ENCODE data around the gene UBA6.
"Not testable (repeated sequence)": the region's sequence is repeated elsewhere in the genome, so short reads cannot be mapped to it uniquely, and the experiment has no call there.

UBA6 gene

GRCh38 chr4:67660418-67660817 lies 40.5 kb downstream of the UBA6 start:
- H3K4me3 ChIP-seq (ENCODE audit: insufficient read length, low read depth) = no peak overlapping the region
- no peaks in the 10 kb centered on the region for H3K27me3 ChIP-seq (ENCODE audit: insufficient read depth, insufficient read length)
- TF ChIP-seq SUZ12 (IDR thresholded peaks at IDR 0.05; ENCODE audit: extremely low read depth, insufficient read depth, insufficient read length) = no peak
- no peak for TF ChIP-seq ZNF274 (IDR thresholded peaks at IDR 0.05; ENCODE audit: low read depth, low read length)
- TF ChIP-seq YY1 (IDR thresholded peaks at IDR 0.05; ENCODE audit: insufficient read depth, insufficient read length) = no peak
- peaks cover 20% of the 10 kb centered on the region; the same call in 1 of the 2 replicates for H3K9me3 ChIP-seq (ENCODE audit: insufficient read depth, low read length)
- H3K9ac ChIP-seq (ENCODE audit: insufficient read length, low read depth) = no peak overlapping the region
- H3K4me1 ChIP-seq (ENCODE audit: insufficient read depth, insufficient read length) = no peaks in the 10 kb centered on the region
- peaks cover 68% of the 10 kb centered on the region for H3K36me3 ChIP-seq (ENCODE audit: insufficient read depth, insufficient read length, low read length)
- no peak for DNase-seq (ENCODE audit: low read depth, low spot score)

GRCh38 chr4:67659065-67659464 lies 41.9 kb downstream of the UBA6 start:
- Histone ChIP-seq H3K36me3 (ENCODE audit: insufficient read depth, insufficient read length, low read length) (peaks cover 55% of the 10 kb centered on the region), H3K9me3 (ENCODE audit: insufficient read depth, low read length) (peaks cover 20% of the 10 kb centered on the region; the same call in 1 of the 2 replicates), H3K27me3 (ENCODE audit: insufficient read depth, insufficient read length) (no peaks in the 10 kb centered on the region), H3K9ac (ENCODE audit: insufficient read length, low read depth) (no peak overlapping the region), H3K4me1 (ENCODE audit: insufficient read depth, insufficient read length) (no peaks in the 10 kb centered on the region), H3K4me3 (ENCODE audit: insufficient read length, low read depth) (no peak overlapping the region)
- no peak for DNase-seq (ENCODE audit: low read depth, low spot score)
- TF ChIP-seq ZNF274 (IDR thresholded peaks at IDR 0.05; ENCODE audit: low read depth, low read length) (no peak), YY1 (IDR thresholded peaks at IDR 0.05; ENCODE audit: insufficient read depth, insufficient read length) (no peak), SUZ12 (IDR thresholded peaks at IDR 0.05; ENCODE audit: extremely low read depth, insufficient read depth, insufficient read length) (no peak)

GRCh38 chr4:67658302-67658701 lies 42.7 kb downstream of the UBA6 start:
- H3K36me3 ChIP-seq (ENCODE audit: insufficient read depth, insufficient read length, low read length) = peaks cover 48% of the 10 kb centered on the region
- no peak overlapping the region for H3K9ac ChIP-seq (ENCODE audit: insufficient read length, low read depth)
- DNase-seq (ENCODE audit: low read depth, low spot score) = no peak
- TF ChIP-seq SUZ12 (IDR thresholded peaks at IDR 0.05; ENCODE audit: extremely low read depth, insufficient read depth, insufficient read length) (no peak), ZNF274 (IDR thresholded peaks at IDR 0.05; ENCODE audit: low read depth, low read length) (no peak), YY1 (IDR thresholded peaks at IDR 0.05; ENCODE audit: insufficient read depth, insufficient read length) (no peak)
- peaks cover 20% of the 10 kb centered on the region; the same call in 1 of the 2 replicates for H3K9me3 ChIP-seq (ENCODE audit: insufficient read depth, low read length)
- H3K4me3 ChIP-seq (ENCODE audit: insufficient read length, low read depth) = no peak overlapping the region
- H3K27me3 ChIP-seq (ENCODE audit: insufficient read depth, insufficient read length) = no peaks in the 10 kb centered on the region
- H3K4me1 ChIP-seq (ENCODE audit: insufficient read depth, insufficient read length) = no peaks in the 10 kb centered on the region

- Histone ChIP-seq H3K9ac (ENCODE audit: insufficient read length, low read depth) (no peak overlapping the region), H3K9me3 (ENCODE audit: insufficient read depth, low read length) (no peaks in the 10 kb centered on the region), H3K4me3 (ENCODE audit: insufficient read length, low read depth) (no peak overlapping the region), H3K4me1 (ENCODE audit: insufficient read depth, insufficient read length) (no peaks in the 10 kb centered on the region), H3K27me3 (ENCODE audit: insufficient read depth, insufficient read length) (no peaks in the 10 kb centered on the region), H3K36me3 (ENCODE audit: insufficient read depth, insufficient read length, low read length) (peaks cover 14% of the 10 kb centered on the region)
- TF ChIP-seq SUZ12 (IDR thresholded peaks at IDR 0.05; ENCODE audit: extremely low read depth, insufficient read depth, insufficient read length) = no peak
- no peak for TF ChIP-seq ZNF274 (IDR thresholded peaks at IDR 0.05; ENCODE audit: low read depth, low read length)
- TF ChIP-seq YY1 (IDR thresholded peaks at IDR 0.05; ENCODE audit: insufficient read depth, insufficient read length) = no peak
- DNase-seq (ENCODE audit: low read depth, low spot score) = no peak
These were observed 49.4 kb downstream of the UBA6 start for GRCh38 chr4:67651536-67651935.

GRCh38 chr4:67638136-67638535 lies 62.8 kb downstream of the UBA6 start:
- H3K4me1 ChIP-seq (ENCODE audit: insufficient read depth, insufficient read length) = no peaks in the 10 kb centered on the region
- H3K9me3 ChIP-seq (ENCODE audit: insufficient read depth, low read length) = peaks cover 8% of the 10 kb centered on the region; the same call in 1 of the 2 replicates
- H3K36me3 ChIP-seq (ENCODE audit: insufficient read depth, insufficient read length, low read length) = peaks cover 35% of the 10 kb centered on the region
- H3K27me3 ChIP-seq (ENCODE audit: insufficient read depth, insufficient read length) = no peaks in the 10 kb centered on the region
- TF ChIP-seq ZNF274 (IDR thresholded peaks at IDR 0.05; ENCODE audit: low read depth, low read length) (no peak), SUZ12 (IDR thresholded peaks at IDR 0.05; ENCODE audit: extremely low read depth, insufficient read depth, insufficient read length) (no peak), YY1 (IDR thresholded peaks at IDR 0.05; ENCODE audit: insufficient read depth, insufficient read length) (no peak)
- DNase-seq (ENCODE audit: low read depth, low spot score) = no peak
- H3K4me3 ChIP-seq (ENCODE audit: insufficient read length, low read depth) = no peak overlapping the region
- H3K9ac ChIP-seq (ENCODE audit: insufficient read length, low read depth) = no peak overlapping the region

GRCh38 chr4:67636978-67637377 lies 64.0 kb downstream of the UBA6 start:
- not testable (repeated sequence) for H3K9ac ChIP-seq (ENCODE audit: insufficient read length, low read depth); H3K4me1 ChIP-seq (ENCODE audit: insufficient read depth, insufficient read length); DNase-seq (ENCODE audit: low read depth, low spot score); H3K4me3 ChIP-seq (ENCODE audit: insufficient read length, low read depth); H3K27me3 ChIP-seq (ENCODE audit: insufficient read depth, insufficient read length); H3K9me3 ChIP-seq (ENCODE audit: insufficient read depth, low read length)
- peaks cover 43% of the 10 kb centered on the region for H3K36me3 ChIP-seq (ENCODE audit: insufficient read depth, insufficient read length, low read length)

GRCh38 chr4:67635331-67635730 lies 65.6 kb downstream of the UBA6 start:
- TF ChIP-seq ZNF274 (IDR thresholded peaks at IDR 0.05; ENCODE audit: low read depth, low read length) (no peak), YY1 (IDR thresholded peaks at IDR 0.05; ENCODE audit: insufficient read depth, insufficient read length) (no peak), SUZ12 (IDR thresholded peaks at IDR 0.05; ENCODE audit: extremely low read depth, insufficient read depth, insufficient read length) (no peak)
- H3K9me3 ChIP-seq (ENCODE audit: insufficient read depth, low read length) = peaks cover 8% of the 10 kb centered on the region; the same call in 1 of the 2 replicates
- peaks cover 57% of the 10 kb centered on the region for H3K36me3 ChIP-seq (ENCODE audit: insufficient read depth, insufficient read length, low read length)
- no peak overlapping the region for H3K4me3 ChIP-seq (ENCODE audit: insufficient read length, low read depth)
- H3K9ac ChIP-seq (ENCODE audit: insufficient read length, low read depth) = no peak overlapping the region
- no peaks in the 10 kb centered on the region for H3K27me3 ChIP-seq (ENCODE audit: insufficient read depth, insufficient read length)
- no peaks in the 10 kb centered on the region for H3K4me1 ChIP-seq (ENCODE audit: insufficient read depth, insufficient read length)
- no peak for DNase-seq (ENCODE audit: low read depth, low spot score)

- H3K9ac ChIP-seq (ENCODE audit: insufficient read length, low read depth) = no peak overlapping the region
- peaks cover 57% of the 10 kb centered on the region for H3K36me3 ChIP-seq (ENCODE audit: insufficient read depth, insufficient read length, low read length)
These were observed 66.2 kb downstream of the UBA6 start for GRCh38 chr4:67634741-67635140.

More at GRCh38 chr4:67634741-67635140, 66.2 kb downstream of the UBA6 start:
- DNase-seq (ENCODE audit: low read depth, low spot score) = no peak
- Histone ChIP-seq H3K27me3 (ENCODE audit: insufficient read depth, insufficient read length) (no peaks in the 10 kb centered on the region), H3K4me1 (ENCODE audit: insufficient read depth, insufficient read length) (no peaks in the 10 kb centered on the region), H3K4me3 (ENCODE audit: insufficient read length, low read depth) (no peak overlapping the region), H3K9me3 (ENCODE audit: insufficient read depth, low read length) (peaks cover 8% of the 10 kb centered on the region; the same call in 1 of the 2 replicates)
- TF ChIP-seq ZNF274 (IDR thresholded peaks at IDR 0.05; ENCODE audit: low read depth, low read length) (no peak), SUZ12 (IDR thresholded peaks at IDR 0.05; ENCODE audit: extremely low read depth, insufficient read depth, insufficient read length) (no peak), YY1 (IDR thresholded peaks at IDR 0.05; ENCODE audit: insufficient read depth, insufficient read length) (no peak)

Measured in NT2/D1 (cell line).